ENCODE results near the gene CAV2. TPM values are rescaled to one million over a fixed set of nuclear protein-coding genes. Genes with fewer than 3 reads are reported as not detected.

Gene CAV2
- total and polyA plus RNA-seq, 9 of the 15 experiments (the other 6 are each of a cell fraction or from before 2014, with no cell fraction given) = 16.1 to 137 (median 38.3) TPM

GRCh38 chr7:116501425-116502167 lies 2.1 kb downstream of the CAV2 start (continued):
- TF ChIP-seq HBP1 (CRISPR knock-in tag; IDR thresholded peaks at IDR 0.05) = no peak
- TF ChIP-seq ZNF239 (CRISPR knock-in tag; IDR thresholded peaks at IDR 0.05) = peak; percentile 79; the same call in 1 of the 2 replicates
- TF ChIP-seq ZNF668 (CRISPR knock-in tag; IDR thresholded peaks at IDR 0.05) = peak; percentile 61
- TF ChIP-seq, protein P1, sequence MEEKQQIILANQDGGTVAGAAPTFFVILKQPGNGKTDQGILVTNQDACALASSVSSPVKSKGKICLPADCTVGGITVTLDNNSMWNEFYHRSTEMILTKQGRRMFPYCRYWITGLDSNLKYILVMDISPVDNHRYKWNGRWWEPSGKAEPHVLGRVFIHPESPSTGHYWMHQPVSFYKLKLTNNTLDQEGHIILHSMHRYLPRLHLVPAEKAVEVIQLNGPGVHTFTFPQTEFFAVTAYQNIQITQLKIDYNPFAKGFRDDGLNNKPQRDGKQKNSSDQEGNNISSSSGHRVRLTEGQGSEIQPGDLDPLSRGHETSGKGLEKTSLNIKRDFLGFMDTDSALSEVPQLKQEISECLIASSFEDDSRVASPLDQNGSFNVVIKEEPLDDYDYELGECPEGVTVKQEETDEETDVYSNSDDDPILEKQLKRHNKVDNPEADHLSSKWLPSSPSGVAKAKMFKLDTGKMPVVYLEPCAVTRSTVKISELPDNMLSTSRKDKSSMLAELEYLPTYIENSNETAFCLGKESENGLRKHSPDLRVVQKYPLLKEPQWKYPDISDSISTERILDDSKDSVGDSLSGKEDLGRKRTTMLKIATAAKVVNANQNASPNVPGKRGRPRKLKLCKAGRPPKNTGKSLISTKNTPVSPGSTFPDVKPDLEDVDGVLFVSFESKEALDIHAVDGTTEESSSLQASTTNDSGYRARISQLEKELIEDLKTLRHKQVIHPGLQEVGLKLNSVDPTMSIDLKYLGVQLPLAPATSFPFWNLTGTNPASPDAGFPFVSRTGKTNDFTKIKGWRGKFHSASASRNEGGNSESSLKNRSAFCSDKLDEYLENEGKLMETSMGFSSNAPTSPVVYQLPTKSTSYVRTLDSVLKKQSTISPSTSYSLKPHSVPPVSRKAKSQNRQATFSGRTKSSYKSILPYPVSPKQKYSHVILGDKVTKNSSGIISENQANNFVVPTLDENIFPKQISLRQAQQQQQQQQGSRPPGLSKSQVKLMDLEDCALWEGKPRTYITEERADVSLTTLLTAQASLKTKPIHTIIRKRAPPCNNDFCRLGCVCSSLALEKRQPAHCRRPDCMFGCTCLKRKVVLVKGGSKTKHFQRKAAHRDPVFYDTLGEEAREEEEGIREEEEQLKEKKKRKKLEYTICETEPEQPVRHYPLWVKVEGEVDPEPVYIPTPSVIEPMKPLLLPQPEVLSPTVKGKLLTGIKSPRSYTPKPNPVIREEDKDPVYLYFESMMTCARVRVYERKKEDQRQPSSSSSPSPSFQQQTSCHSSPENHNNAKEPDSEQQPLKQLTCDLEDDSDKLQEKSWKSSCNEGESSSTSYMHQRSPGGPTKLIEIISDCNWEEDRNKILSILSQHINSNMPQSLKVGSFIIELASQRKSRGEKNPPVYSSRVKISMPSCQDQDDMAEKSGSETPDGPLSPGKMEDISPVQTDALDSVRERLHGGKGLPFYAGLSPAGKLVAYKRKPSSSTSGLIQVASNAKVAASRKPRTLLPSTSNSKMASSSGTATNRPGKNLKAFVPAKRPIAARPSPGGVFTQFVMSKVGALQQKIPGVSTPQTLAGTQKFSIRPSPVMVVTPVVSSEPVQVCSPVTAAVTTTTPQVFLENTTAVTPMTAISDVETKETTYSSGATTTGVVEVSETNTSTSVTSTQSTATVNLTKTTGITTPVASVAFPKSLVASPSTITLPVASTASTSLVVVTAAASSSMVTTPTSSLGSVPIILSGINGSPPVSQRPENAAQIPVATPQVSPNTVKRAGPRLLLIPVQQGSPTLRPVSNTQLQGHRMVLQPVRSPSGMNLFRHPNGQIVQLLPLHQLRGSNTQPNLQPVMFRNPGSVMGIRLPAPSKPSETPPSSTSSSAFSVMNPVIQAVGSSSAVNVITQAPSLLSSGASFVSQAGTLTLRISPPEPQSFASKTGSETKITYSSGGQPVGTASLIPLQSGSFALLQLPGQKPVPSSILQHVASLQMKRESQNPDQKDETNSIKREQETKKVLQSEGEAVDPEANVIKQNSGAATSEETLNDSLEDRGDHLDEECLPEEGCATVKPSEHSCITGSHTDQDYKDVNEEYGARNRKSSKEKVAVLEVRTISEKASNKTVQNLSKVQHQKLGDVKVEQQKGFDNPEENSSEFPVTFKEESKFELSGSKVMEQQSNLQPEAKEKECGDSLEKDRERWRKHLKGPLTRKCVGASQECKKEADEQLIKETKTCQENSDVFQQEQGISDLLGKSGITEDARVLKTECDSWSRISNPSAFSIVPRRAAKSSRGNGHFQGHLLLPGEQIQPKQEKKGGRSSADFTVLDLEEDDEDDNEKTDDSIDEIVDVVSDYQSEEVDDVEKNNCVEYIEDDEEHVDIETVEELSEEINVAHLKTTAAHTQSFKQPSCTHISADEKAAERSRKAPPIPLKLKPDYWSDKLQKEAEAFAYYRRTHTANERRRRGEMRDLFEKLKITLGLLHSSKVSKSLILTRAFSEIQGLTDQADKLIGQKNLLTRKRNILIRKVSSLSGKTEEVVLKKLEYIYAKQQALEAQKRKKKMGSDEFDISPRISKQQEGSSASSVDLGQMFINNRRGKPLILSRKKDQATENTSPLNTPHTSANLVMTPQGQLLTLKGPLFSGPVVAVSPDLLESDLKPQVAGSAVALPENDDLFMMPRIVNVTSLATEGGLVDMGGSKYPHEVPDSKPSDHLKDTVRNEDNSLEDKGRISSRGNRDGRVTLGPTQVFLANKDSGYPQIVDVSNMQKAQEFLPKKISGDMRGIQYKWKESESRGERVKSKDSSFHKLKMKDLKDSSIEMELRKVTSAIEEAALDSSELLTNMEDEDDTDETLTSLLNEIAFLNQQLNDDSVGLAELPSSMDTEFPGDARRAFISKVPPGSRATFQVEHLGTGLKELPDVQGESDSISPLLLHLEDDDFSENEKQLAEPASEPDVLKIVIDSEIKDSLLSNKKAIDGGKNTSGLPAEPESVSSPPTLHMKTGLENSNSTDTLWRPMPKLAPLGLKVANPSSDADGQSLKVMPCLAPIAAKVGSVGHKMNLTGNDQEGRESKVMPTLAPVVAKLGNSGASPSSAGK (IDR thresholded peaks at IDR 0.05) = no peak
- TF ChIP-seq, protein P2, sequence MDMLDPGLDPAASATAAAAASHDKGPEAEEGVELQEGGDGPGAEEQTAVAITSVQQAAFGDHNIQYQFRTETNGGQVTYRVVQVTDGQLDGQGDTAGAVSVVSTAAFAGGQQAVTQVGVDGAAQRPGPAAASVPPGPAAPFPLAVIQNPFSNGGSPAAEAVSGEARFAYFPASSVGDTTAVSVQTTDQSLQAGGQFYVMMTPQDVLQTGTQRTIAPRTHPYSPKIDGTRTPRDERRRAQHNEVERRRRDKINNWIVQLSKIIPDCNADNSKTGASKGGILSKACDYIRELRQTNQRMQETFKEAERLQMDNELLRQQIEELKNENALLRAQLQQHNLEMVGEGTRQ (CRISPR knock-in tag; IDR thresholded peaks at IDR 0.05) = no peak

All from K562 (cell line).